Astrocyte (in vitro differentiated cells and primary cell): Measurements from ENCODE around the gene TSPAN14. TPM values are rescaled to one million over a fixed set of nuclear protein-coding genes. Genes with fewer than 3 reads are reported as not detected.

Experiments
- DNase-seq: peaks from one replicate; pipeline ENCODE4 v3.0.0-alpha.2; 2010; ENCODE audit warnings: low read depth
- FAIRE-seq: peaks from 2 replicates; lab custom pipeline; 2011; peaks lifted over from hg19 to GRCh38; lab: Jason Lieb, UNC
- H2AFZ ChIP-seq: 2 replicates; pipeline ENCODE4 v1.6.0; 2012; ENCODE audit warnings: low read depth, low read length, inconsistent platforms
- H3K27ac ChIP-seq: 2 replicates; pipeline ENCODE4 v1.5.1; 2011; ENCODE audit warnings: low read depth, low read length, inconsistent platforms
- H3K27me3 ChIP-seq: 2 replicates; pipeline ENCODE4 v1.6.0; 2011; ENCODE audit warnings: low read length, inconsistent platforms; ENCODE audit not compliant: insufficient read depth
- H3K36me3 ChIP-seq: 2 replicates; pipeline ENCODE4 v1.5.1; 2011; ENCODE audit warnings: low read length, inconsistent platforms; ENCODE audit not compliant: insufficient read depth
- H3K4me1 ChIP-seq: 2 replicates; pipeline ENCODE4 v1.5.1; 2011; ENCODE audit warnings: low read length, inconsistent platforms; ENCODE audit not compliant: insufficient read depth
- H3K4me2 ChIP-seq: 2 replicates; pipeline ENCODE4 v1.6.0; 2012; ENCODE audit warnings: low read length, inconsistent platforms
- H3K4me3 ChIP-seq: 2 replicates; pipeline ENCODE4 v1.5.1; 2011; ENCODE audit warnings: low read depth, mild to moderate bottlenecking, low read length, inconsistent platforms; ENCODE audit not compliant: insufficient read depth
- H3K79me2 ChIP-seq: 2 replicates; pipeline ENCODE4 v1.6.0; 2012; ENCODE audit warnings: mild to moderate bottlenecking, low read length, inconsistent platforms; ENCODE audit not compliant: insufficient read depth
- H3K9ac ChIP-seq: 2 replicates; pipeline ENCODE4 v1.6.0; 2012; ENCODE audit warnings: mild to moderate bottlenecking, low read length, inconsistent platforms
- H3K9me3 ChIP-seq: 2 replicates; pipeline ENCODE4 v1.5.1; 2012; ENCODE audit warnings: low read depth, mild to moderate bottlenecking, low read length, inconsistent platforms; ENCODE audit not compliant: insufficient read depth
- H4K20me1 ChIP-seq: 2 replicates; pipeline ENCODE4 v1.6.0; 2012; ENCODE audit warnings: low read length, inconsistent platforms; ENCODE audit not compliant: insufficient read depth
- H3K27ac Mint-ChIP-seq: one replicate; pipeline ENCODE4 v1.8.0; 2021; ENCODE audit warnings: mild to moderate bottlenecking, mixed read lengths; ENCODE audit not compliant: unreplicated experiment
- H3K27me3 Mint-ChIP-seq: one replicate; pipeline ENCODE4 v1.8.0; 2021; ENCODE audit warnings: low read depth, mixed read lengths; ENCODE audit not compliant: unreplicated experiment
- H3K36me3 Mint-ChIP-seq: one replicate; pipeline ENCODE4 v1.8.0; 2021; ENCODE audit warnings: low read depth, mixed read lengths; ENCODE audit not compliant: unreplicated experiment
- H3K4me1 Mint-ChIP-seq: one replicate; pipeline ENCODE4 v1.8.0; 2021; ENCODE audit warnings: low read depth, mixed read lengths; ENCODE audit not compliant: unreplicated experiment
- H3K4me3 Mint-ChIP-seq: one replicate; pipeline ENCODE4 v1.8.0; 2021; ENCODE audit warnings: mild to moderate bottlenecking, moderate library complexity, mixed read lengths; ENCODE audit not compliant: unreplicated experiment
- H3K9me3 Mint-ChIP-seq: one replicate; pipeline ENCODE4 v1.8.0; 2021; ENCODE audit warnings: mild to moderate bottlenecking, mixed read lengths; ENCODE audit not compliant: unreplicated experiment
- EZH2 ChIP-seq: IDR thresholded peaks from 2 replicates; pipeline ENCODE4 v1.6.1; 2012; ENCODE audit warnings: mild to moderate bottlenecking, low read length, inconsistent platforms; ENCODE audit not compliant: insufficient read depth
- total RNA-seq: library from RNA; stranded (reverse); gene quantifications from 2 replicates; pipeline ENCODE4 v1.2.1, GENCODE V29; 2021
- TF ChIP-seq, protein P1 (sequence below): IDR thresholded peaks from 2 replicates; pipeline ENCODE4 v1.5.1; 2011; ENCODE audit warnings: low read depth, mild to moderate bottlenecking, inconsistent platforms, low read length, moderate library complexity; ENCODE audit not compliant: insufficient read depth

Gene TSPAN14
- total RNA-seq, 1 donor from 2014 or later, result 140 TPM

DNA sequence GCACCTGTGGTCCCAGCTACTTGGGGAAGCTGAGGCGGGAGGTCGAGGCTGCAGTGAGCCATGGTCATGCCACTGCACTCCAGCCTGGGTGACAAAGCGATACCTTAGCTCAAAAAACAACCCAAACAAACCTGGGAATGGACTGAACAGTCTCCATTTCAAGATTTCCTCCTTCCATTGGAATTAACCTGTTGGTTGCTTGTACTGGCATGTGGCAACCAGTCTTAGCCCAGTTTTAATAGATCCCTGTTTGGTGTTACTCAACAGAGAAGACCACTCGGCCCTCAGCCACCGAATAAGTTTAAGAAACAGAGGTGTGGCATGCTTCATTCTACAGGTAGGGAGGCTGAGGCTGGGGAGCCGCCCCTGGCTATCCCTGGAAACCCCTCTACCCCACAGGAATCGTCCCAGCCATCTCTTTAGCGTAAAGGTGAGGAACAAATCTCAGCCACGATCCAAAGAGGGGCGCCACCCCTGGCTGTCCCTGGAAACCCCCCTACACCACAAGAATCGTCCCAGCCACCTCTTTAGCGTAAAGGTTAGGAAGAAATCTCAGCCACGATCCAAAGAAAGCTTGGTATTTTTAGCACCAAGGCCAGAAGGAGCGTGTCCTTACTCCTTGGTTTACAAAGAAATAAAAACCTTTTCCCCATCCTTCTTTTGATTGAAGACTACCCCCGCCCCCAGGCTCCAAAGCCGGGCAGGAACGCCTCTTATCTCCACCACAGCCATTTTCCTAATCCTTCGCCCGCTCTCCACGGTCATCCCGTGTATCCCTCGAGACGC is 861 bp upstream of the TSPAN14 start:
- Histone ChIP-seq H3K4me1 (peaks cover 25% of the 10 kb centered on the region), H3K27ac (peak overlapping the region; percentile 55), H2AFZ (peak overlapping the region; percentile 91), H3K9me3 (no peaks in the 10 kb centered on the region), H3K79me2 (peaks cover 40% of the 10 kb centered on the region), H3K27me3 (no peaks in the 10 kb centered on the region), H3K9ac (peak overlapping the region; percentile 83), H3K36me3 (peaks cover 2% of the 10 kb centered on the region), H3K4me2 (peak overlapping the region; percentile 78), H3K4me3 (peak overlapping the region; percentile 55), H4K20me1 (peaks cover 35% of the 10 kb centered on the region)
- Mint-ChIP-seq H3K27me3 (no peaks in the 10 kb centered on the region), H3K4me1 (peaks cover 21% of the 10 kb centered on the region), H3K27ac (peak overlapping the region; percentile 92), H3K9me3 (no peaks in the 10 kb centered on the region), H3K4me3 (no peak overlapping the region), H3K36me3 (peaks cover 3% of the 10 kb centered on the region)
- TF ChIP-seq EZH2, result no peak
- TF ChIP-seq, protein P1, sequence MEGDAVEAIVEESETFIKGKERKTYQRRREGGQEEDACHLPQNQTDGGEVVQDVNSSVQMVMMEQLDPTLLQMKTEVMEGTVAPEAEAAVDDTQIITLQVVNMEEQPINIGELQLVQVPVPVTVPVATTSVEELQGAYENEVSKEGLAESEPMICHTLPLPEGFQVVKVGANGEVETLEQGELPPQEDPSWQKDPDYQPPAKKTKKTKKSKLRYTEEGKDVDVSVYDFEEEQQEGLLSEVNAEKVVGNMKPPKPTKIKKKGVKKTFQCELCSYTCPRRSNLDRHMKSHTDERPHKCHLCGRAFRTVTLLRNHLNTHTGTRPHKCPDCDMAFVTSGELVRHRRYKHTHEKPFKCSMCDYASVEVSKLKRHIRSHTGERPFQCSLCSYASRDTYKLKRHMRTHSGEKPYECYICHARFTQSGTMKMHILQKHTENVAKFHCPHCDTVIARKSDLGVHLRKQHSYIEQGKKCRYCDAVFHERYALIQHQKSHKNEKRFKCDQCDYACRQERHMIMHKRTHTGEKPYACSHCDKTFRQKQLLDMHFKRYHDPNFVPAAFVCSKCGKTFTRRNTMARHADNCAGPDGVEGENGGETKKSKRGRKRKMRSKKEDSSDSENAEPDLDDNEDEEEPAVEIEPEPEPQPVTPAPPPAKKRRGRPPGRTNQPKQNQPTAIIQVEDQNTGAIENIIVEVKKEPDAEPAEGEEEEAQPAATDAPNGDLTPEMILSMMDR, result no peak
- no peak for FAIRE-seq
- no peak for DNase-seq

DNA sequence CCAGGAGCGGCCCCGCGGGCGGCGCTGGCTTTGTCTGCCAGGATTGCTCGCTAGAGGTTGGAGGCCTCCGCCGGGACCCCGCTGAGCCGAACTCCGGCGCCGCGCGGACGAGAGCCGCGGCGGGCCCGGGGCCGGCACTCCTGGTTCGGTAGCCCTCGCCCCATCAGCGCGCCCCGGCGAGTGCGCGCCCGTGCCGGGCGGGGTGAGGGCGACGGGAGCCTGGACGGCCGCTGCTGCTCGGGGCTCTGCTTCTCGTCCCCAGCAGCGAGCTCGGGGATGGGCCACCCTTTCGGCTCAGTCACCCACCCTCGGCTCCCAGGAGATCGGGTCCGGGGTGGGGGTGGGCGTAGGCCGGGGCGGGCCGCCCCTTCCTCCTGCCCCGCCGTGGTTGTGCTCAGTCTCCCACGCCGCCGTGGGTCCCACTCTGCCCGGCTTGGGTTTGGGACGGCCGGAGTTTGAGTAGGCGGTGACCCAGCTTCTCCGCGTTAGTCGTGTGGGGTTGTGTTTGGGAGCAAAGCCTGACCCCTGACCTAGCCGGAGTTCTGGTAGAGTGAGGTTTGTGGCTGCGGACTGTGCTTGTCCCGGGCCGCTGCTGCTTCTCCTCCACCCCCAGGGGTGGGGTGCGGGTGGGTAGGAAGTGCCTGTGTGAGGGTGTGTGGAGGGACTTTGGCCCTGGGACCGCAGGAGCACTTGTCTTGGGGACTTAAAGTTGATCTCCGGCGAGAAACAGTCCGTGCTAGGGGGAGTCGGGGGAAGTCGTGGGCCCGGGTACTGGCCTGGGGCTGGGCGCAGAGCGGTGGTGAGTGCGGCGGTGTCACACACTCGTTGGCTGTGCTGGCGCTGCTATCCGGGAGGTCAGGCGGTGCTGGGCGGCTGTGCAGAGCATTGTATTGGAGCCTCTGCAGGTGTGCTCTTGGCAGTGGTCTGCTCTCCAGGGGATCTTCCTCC is 677 bp downstream of the TSPAN14 start:
- Histone ChIP-seq H3K4me3 (peak overlapping the region; percentile 87), H3K4me2 (peak overlapping the region; percentile 98), H4K20me1 (peaks cover 50% of the 10 kb centered on the region), H3K4me1 (peaks cover 41% of the 10 kb centered on the region), H3K9me3 (no peaks in the 10 kb centered on the region), H3K79me2 (peaks cover 56% of the 10 kb centered on the region), H2AFZ (peak overlapping the region; percentile 45), H3K36me3 (peaks cover 2% of the 10 kb centered on the region), H3K9ac (peak overlapping the region; percentile 94), H3K27me3 (no peaks in the 10 kb centered on the region), H3K27ac (peak overlapping the region; percentile 86)
- Mint-ChIP-seq H3K27ac (peak overlapping the region; percentile 98), H3K36me3 (peaks cover 3% of the 10 kb centered on the region), H3K27me3 (no peaks in the 10 kb centered on the region), H3K4me1 (peaks cover 36% of the 10 kb centered on the region), H3K9me3 (no peaks in the 10 kb centered on the region), H3K4me3 (peak overlapping the region; percentile 99)
- TF ChIP-seq EZH2, result no peak
- TF ChIP-seq, protein P1, result no peak
- no peak for DNase-seq
- no peak for FAIRE-seq
